ENCODE measurements around the gene EML3.

DNA sequence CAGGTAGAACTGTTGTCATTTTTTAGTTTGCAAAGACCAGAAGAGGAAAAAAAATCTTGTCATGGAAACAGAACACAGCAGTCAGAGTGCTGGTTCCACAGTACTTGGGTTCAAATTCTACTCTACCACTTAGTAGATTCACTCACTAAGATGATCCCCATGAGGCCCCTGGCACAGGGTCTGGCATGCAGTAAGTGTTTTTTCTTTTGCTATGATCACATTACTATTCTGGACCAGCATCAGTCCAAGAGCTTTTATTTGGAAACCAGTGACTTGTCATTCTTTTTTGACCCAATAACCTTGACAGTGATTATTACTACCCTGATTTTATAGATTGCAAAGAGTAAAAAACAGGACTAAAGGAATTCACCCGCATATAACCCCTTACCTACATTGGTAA, 43.0 kb downstream of the EML3 start:
- TF ChIP-seq CTCF (IDR thresholded peaks at IDR 0.05) (no peak), MAZ (IDR thresholded peaks at IDR 0.05; ENCODE audit: borderline replicate concordance, low read depth, low read length) (no peak), REST (IDR thresholded peaks at IDR 0.05) (no peak), RAD21 (conservative IDR thresholded peaks at IDR 0.05 in 1 of 2, IDR thresholded peaks at IDR 0.05 in 1 of 2) (no peak), EP300 (IDR thresholded peaks at IDR 0.05) (no peak), MYC (IDR thresholded peaks at IDR 0.05; ENCODE audit: borderline replicate concordance, low read length) (no peak), JUN (IDR thresholded peaks at IDR 0.05) (no peak), KDM1A (IDR thresholded peaks at IDR 0.05; ENCODE audit: low read depth) (no peak), POLR2AphosphoS2 (conservative IDR thresholded peaks at IDR 0.05; ENCODE audit: low read length) (no peak)

Data from A549 (cell line).